HepG2 (cell line): ENCODE data around the gene RSPH4A. TPM values are rescaled to one million over a fixed set of nuclear protein-coding genes. Genes with fewer than 3 reads are reported as not detected.

Experiments
- CREM ChIP-seq, 2 experiments: sonication (generic) in 1 of 2; formaldehyde crosslinking in 1 of 2; IDR thresholded peaks; 2 replicates each; pipeline versions ENCODE4 v1.4.0 to v1.6.1; 2016 to 2020; ENCODE audit warnings: antibody characterized with exemption in 1 of 2, mild to moderate bottlenecking in 1 of 2, missing genetic modification reagents in 1 of 2
- ERF ChIP-seq: IDR thresholded peaks from 2 replicates; pipeline ENCODE4 v1.6.1; 2018; ENCODE audit warnings: missing biosample characterization, missing genetic modification reagents
- ESRRA ChIP-seq: sonication (generic); formaldehyde crosslinking; IDR thresholded peaks from 2 replicates; pipeline ENCODE4 v1.5.1; 2020; ENCODE audit warnings: mild to moderate bottlenecking, low read depth, missing genetic modification reagents
- FOXK1 ChIP-seq: sonication (generic); formaldehyde crosslinking; IDR thresholded peaks from 2 replicates; pipeline ENCODE4 v1.4.0; 2020; ENCODE audit warnings: low read depth, missing genetic modification reagents, borderline replicate concordance
- MYNN ChIP-seq: sonication (generic); formaldehyde crosslinking; IDR thresholded peaks from 2 replicates; pipeline ENCODE4 v1.4.0; 2020; ENCODE audit warnings: mild to moderate bottlenecking, low read depth, missing genetic modification reagents
- SNRNP70 ChIP-seq: fragments of 200-400 bp; formaldehyde crosslinking; IDR thresholded peaks from 2 replicates; pipeline ENCODE4 v1.6.1; 2017; ENCODE audit warnings: mild to moderate bottlenecking, low read depth, low read length, moderate library complexity
- SP1 ChIP-seq, 2 experiments: fragments of 450-650 bp in 1 of 2; sonication (generic) in 1 of 2; formaldehyde crosslinking in 1 of 2; IDR thresholded peaks; 2 replicates each; pipeline versions ENCODE4 v1.4.0 to v1.6.1; 2016 to 2020; ENCODE audit warnings: missing genetic modification reagents in 1 of 2
- STAG1 ChIP-seq: sonication (generic); formaldehyde crosslinking; IDR thresholded peaks from 2 replicates; pipeline ENCODE4 v1.4.0; 2020; ENCODE audit warnings: missing genetic modification reagents
- THYN1 ChIP-seq: sonication (generic); formaldehyde crosslinking; IDR thresholded peaks from 2 replicates; pipeline ENCODE4 v1.8.1; 2023; ENCODE audit warnings: low read depth, mild to moderate bottlenecking, moderate library complexity, missing genetic modification reagents, borderline replicate concordance
- ZFYVE20 ChIP-seq: sonication (generic); formaldehyde crosslinking; IDR thresholded peaks from 2 replicates; pipeline ENCODE4 v1.8.0; 2023; ENCODE audit warnings: low read depth, mild to moderate bottlenecking, moderate library complexity, missing genetic modification reagents, borderline replicate concordance
- ZNF160 ChIP-seq: sonication (generic); formaldehyde crosslinking; IDR thresholded peaks from 2 replicates; pipeline ENCODE4 v1.8.0; 2022; ENCODE audit warnings: mild to moderate bottlenecking, inconsistent platforms, missing genetic modification reagents
- ZNF720 ChIP-seq: sonication (generic); formaldehyde crosslinking; IDR thresholded peaks from 2 replicates; pipeline ENCODE4 v1.4.0; 2020; ENCODE audit warnings: missing genetic modification reagents
- ZNF747 ChIP-seq: sonication (generic); formaldehyde crosslinking; IDR thresholded peaks from 2 replicates; pipeline ENCODE4 v1.8.1; 2023; ENCODE audit warnings: missing genetic modification reagents, mild to moderate bottlenecking, borderline replicate concordance
- polyA plus RNA-seq, 8 experiments: library from polyadenylated mRNA; depleted of rRNA in 3 of 8; stranded (reverse) in 7 of 8; unstranded in 1 of 8; fragments of >200 nt; fragmentation: Illumina TruSeq in 4 of 8; extraction: Trizol in 4 of 8; gene quantifications; 2 replicates each; pipeline versions ENCODE4 v1.2.1 to v1.2.3, GENCODE V29; 2011 to 2016; ENCODE audit warnings: low read depth in 4 of 8, missing spikeins in 1 of 8, mixed read lengths in 1 of 8; ENCODE audit not compliant: insufficient read depth in 1 of 8
- total RNA-seq, 5 experiments: library from RNA; depleted of rRNA; stranded (reverse); fragments of >200 nt; fragmentation: Illumina TruSeq; extraction: Trizol; gene quantifications; 2 replicates each; pipeline ENCODE4 v1.2.3, GENCODE V29; 2016; ENCODE audit warnings: low read depth in 1 of 5
- TF ChIP-seq, protein P1 (sequence below): sonication (generic); formaldehyde crosslinking; IDR thresholded peaks from 2 replicates; pipeline ENCODE4 v1.8.1; 2022; ENCODE audit warnings: low read depth, mild to moderate bottlenecking, missing genetic modification reagents
- TF ChIP-seq, protein P2 (sequence below): sonication (generic); formaldehyde crosslinking; IDR thresholded peaks from 2 replicates; pipeline ENCODE4 v1.4.0; 2020; ENCODE audit warnings: missing genetic modification reagents, mild to moderate bottlenecking, borderline replicate concordance
- TF ChIP-seq, protein P3 (sequence below): sonication (generic); formaldehyde crosslinking; IDR thresholded peaks from 2 replicates; pipeline ENCODE4 v1.4.0; 2020; ENCODE audit warnings: missing genetic modification reagents, low read depth, mild to moderate bottlenecking, borderline replicate concordance
- TF ChIP-seq, protein P4 (sequence below): sonication (generic); formaldehyde crosslinking; IDR thresholded peaks from 2 replicates; pipeline ENCODE4 v1.5.0; 2020; ENCODE audit warnings: mild to moderate bottlenecking, missing genetic modification reagents
- TF ChIP-seq, protein P5 (sequence below): sonication (generic); formaldehyde crosslinking; IDR thresholded peaks from 2 replicates; pipeline ENCODE4 v1.4.0; 2020; ENCODE audit warnings: mild to moderate bottlenecking, missing genetic modification reagents

Gene RSPH4A
- total and polyA plus RNA-seq, 2 of the 13 experiments (the other 11 are each of a cell fraction or from before 2014, with no cell fraction given) = 0.24 to 0.40 TPM

DNA sequence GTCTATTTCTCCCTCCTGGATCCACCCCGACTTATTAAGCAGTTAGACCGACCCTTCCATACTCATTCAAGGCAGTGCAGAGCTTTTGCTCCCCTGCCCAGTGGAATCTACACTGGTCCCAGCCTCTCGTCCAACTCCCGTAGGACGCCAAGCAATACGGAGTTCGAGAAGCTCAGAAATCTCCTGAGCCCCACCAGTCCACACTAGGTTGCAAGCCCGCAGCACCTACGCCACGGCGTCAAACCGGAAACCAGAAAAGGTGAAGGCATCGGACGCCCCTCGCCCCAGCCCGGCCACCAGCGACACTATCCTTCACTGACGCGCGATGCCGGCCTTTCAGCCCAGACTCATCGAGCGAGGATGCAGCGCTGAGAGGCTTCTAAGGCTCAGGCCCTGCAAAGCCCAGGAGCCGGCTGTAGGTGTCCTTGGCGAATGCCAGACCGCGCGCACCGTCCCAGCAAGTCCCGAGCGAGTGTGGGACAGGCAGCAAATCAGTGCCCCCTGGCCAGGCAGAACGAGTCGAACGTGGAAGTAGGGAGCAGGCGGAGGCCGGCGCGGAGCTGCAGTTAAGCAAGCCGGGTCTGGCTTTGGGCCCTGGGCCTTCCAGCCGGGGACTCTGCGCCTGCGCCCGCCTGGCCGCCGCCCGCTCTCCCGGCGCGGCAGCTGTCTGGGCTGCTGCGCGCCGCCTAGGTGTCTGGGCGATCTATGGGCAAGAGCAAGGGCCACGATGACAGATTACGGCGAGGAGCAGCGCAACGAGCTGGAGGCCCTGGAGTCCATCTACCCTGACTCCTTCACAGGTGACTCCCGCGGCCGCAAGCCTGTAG lies 45.2 kb upstream of the RSPH4A start, which contains the start of gene RWDD1 (continued):
- TF ChIP-seq, protein P1, sequence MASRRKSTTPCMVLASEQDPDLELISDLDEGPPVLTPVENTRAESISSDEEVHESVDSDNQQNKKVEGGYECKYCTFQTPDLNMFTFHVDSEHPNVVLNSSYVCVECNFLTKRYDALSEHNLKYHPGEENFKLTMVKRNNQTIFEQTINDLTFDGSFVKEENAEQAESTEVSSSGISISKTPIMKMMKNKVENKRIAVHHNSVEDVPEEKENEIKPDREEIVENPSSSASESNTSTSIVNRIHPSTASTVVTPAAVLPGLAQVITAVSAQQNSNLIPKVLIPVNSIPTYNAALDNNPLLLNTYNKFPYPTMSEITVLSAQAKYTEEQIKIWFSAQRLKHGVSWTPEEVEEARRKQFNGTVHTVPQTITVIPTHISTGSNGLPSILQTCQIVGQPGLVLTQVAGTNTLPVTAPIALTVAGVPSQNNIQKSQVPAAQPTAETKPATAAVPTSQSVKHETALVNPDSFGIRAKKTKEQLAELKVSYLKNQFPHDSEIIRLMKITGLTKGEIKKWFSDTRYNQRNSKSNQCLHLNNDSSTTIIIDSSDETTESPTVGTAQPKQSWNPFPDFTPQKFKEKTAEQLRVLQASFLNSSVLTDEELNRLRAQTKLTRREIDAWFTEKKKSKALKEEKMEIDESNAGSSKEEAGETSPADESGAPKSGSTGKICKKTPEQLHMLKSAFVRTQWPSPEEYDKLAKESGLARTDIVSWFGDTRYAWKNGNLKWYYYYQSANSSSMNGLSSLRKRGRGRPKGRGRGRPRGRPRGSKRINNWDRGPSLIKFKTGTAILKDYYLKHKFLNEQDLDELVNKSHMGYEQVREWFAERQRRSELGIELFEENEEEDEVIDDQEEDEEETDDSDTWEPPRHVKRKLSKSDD = peak; percentile 90
- TF ChIP-seq ESRRA (peak; percentile 86), FOXK1 (CRISPR knock-in tag) (peak; percentile 96), ZFYVE20 (CRISPR knock-in tag) (no peak), THYN1 (CRISPR knock-in tag) (no peak; the same call in 1 of the 2 replicates), ZNF747 (peak; percentile 79; the same call in 1 of the 2 replicates), ZNF160 (peak; percentile 95), CREM (IDR thresholded peaks at IDR 0.05) (peak; percentile 93), CREM (CRISPR knock-in tag; IDR thresholded peaks at IDR 0.05) (no peak), MYNN (0 out of 2 replicates have a peak, but pooled peaks have one; percentile 43), STAG1 (CRISPR knock-in tag) (peak; percentile 25; the same call in 1 of the 2 replicates), ZNF720 (CRISPR knock-in tag) (0 out of 2 replicates have a peak, but pooled peaks have one; percentile 57), ERF (CRISPR knock-in tag) (peak; percentile 100), SP1 (IDR thresholded peaks at IDR 0.05) (no peak), SP1 (CRISPR knock-in tag; IDR thresholded peaks at IDR 0.05) (peak; percentile 77; the same call in 1 of the 2 replicates), SNRNP70 (no peak)
- TF ChIP-seq, protein P2, sequence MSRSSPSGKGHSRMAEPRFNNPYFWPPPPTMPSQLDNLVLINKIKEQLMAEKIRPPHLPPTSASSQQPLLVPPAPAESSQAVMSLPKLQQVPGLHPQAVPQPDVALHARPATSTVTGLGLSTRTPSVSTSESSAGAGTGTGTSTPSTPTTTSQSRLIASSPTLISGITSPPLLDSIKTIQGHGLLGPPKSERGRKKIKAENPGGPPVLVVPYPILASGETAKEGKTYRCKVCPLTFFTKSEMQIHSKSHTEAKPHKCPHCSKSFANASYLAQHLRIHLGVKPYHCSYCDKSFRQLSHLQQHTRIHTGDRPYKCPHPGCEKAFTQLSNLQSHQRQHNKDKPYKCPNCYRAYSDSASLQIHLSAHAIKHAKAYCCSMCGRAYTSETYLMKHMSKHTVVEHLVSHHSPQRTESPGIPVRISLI = peak; percentile 55; the same call in 1 of the 2 replicates
- TF ChIP-seq, protein P3, sequence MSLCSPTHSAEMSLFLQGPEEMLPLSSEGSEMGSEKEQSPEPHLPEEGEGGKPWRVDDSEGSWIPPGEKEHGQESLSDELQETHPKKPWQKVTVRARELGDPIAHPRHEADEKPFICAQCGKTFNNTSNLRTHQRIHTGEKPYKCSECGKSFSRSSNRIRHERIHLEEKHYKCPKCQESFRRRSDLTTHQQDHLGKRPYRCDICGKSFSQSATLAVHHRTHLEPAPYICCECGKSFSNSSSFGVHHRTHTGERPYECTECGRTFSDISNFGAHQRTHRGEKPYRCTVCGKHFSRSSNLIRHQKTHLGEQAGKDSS (CRISPR knock-in tag) = peak; percentile 84
- TF ChIP-seq, protein P4, sequence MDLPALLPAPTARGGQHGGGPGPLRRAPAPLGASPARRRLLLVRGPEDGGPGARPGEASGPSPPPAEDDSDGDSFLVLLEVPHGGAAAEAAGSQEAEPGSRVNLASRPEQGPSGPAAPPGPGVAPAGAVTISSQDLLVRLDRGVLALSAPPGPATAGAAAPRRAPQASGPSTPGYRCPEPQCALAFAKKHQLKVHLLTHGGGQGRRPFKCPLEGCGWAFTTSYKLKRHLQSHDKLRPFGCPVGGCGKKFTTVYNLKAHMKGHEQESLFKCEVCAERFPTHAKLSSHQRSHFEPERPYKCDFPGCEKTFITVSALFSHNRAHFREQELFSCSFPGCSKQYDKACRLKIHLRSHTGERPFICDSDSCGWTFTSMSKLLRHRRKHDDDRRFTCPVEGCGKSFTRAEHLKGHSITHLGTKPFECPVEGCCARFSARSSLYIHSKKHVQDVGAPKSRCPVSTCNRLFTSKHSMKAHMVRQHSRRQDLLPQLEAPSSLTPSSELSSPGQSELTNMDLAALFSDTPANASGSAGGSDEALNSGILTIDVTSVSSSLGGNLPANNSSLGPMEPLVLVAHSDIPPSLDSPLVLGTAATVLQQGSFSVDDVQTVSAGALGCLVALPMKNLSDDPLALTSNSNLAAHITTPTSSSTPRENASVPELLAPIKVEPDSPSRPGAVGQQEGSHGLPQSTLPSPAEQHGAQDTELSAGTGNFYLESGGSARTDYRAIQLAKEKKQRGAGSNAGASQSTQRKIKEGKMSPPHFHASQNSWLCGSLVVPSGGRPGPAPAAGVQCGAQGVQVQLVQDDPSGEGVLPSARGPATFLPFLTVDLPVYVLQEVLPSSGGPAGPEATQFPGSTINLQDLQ (CRISPR knock-in tag) = no peak; the same call in 1 of the 2 replicates
- TF ChIP-seq, protein P5, sequence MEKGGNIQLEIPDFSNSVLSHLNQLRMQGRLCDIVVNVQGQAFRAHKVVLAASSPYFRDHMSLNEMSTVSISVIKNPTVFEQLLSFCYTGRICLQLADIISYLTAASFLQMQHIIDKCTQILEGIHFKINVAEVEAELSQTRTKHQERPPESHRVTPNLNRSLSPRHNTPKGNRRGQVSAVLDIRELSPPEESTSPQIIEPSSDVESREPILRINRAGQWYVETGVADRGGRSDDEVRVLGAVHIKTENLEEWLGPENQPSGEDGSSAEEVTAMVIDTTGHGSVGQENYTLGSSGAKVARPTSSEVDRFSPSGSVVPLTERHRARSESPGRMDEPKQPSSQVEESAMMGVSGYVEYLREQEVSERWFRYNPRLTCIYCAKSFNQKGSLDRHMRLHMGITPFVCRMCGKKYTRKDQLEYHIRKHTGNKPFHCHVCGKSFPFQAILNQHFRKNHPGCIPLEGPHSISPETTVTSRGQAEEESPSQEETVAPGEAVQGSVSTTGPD = no peak
